ENCODE data around the gene CLCA4. TPM values are rescaled to one million over a fixed set of nuclear protein-coding genes. Genes with fewer than 3 reads are reported as not detected.

The CLCA4 gene
- total RNA-seq, 1 donor from 2014 or later, result not detected

GRCh38 chr1:86542631-86543030, 4.2 kb upstream of the CLCA4 start:
- H3K4me3 Mint-ChIP-seq (ENCODE audit: unreplicated experiment), result no peak overlapping the region
- TF ChIP-seq CTCF (IDR thresholded peaks at IDR 0.05), result no peak
- no peaks in the 10 kb centered on the region for H3K36me3 Mint-ChIP-seq (ENCODE audit: low read depth)
- H3K9me3 Mint-ChIP-seq (ENCODE audit: low read depth), result peaks cover 13% of the 10 kb centered on the region
- no peak for DNase-seq (ENCODE audit: low spot score)
- no peak overlapping the region for H3K27ac Mint-ChIP-seq (ENCODE audit: unreplicated experiment)
- no peaks in the 10 kb centered on the region for H3K27me3 Mint-ChIP-seq (ENCODE audit: low read depth)
- H3K4me1 Mint-ChIP-seq (ENCODE audit: low read depth), result no peaks in the 10 kb centered on the region

- Mint-ChIP-seq H3K9me3 (ENCODE audit: low read depth) (peaks cover 13% of the 10 kb centered on the region), H3K36me3 (ENCODE audit: low read depth) (no peaks in the 10 kb centered on the region), H3K4me3 (ENCODE audit: unreplicated experiment) (no peak overlapping the region), H3K27ac (ENCODE audit: unreplicated experiment) (no peak overlapping the region), H3K27me3 (ENCODE audit: low read depth) (no peaks in the 10 kb centered on the region), H3K4me1 (ENCODE audit: low read depth) (no peaks in the 10 kb centered on the region)
- DNase-seq (ENCODE audit: low spot score), result no peak
- TF ChIP-seq CTCF (IDR thresholded peaks at IDR 0.05), result no peak
Observed at GRCh38 chr1:86548839-86549238, 2.0 kb downstream of the CLCA4 start.

DNA sequence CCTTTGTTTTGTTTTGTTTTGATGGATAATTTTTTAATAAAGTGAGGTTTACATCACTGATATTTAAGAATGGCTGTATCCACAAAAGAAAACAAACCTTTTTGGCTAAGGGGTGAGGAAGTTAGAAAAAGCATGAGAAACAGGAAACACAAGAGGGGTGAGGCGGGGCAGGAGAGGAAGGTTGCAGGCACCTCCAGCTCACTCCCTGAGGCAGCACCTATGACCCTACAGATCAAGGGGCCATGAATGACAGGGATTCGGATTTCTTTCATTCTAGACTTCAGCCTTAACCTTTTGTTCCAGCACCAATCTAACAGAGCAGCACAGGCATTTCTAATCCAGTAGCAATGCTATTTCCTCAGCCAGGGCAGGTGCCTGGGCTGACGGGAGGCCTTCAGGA, 4.4 kb downstream of the CLCA4 start:
- H3K36me3 Mint-ChIP-seq (ENCODE audit: low read depth), result no peaks in the 10 kb centered on the region
- peaks cover 2% of the 10 kb centered on the region for H3K27me3 Mint-ChIP-seq (ENCODE audit: low read depth)
- H3K27ac Mint-ChIP-seq (ENCODE audit: unreplicated experiment), result no peak overlapping the region
- H3K9me3 Mint-ChIP-seq (ENCODE audit: low read depth), result no peaks in the 10 kb centered on the region
- H3K4me3 Mint-ChIP-seq (ENCODE audit: unreplicated experiment), result no peak overlapping the region
- no peaks in the 10 kb centered on the region for H3K4me1 Mint-ChIP-seq (ENCODE audit: low read depth)
- TF ChIP-seq CTCF (IDR thresholded peaks at IDR 0.05), result no peak
- DNase-seq (ENCODE audit: low spot score), result no peak

DNA sequence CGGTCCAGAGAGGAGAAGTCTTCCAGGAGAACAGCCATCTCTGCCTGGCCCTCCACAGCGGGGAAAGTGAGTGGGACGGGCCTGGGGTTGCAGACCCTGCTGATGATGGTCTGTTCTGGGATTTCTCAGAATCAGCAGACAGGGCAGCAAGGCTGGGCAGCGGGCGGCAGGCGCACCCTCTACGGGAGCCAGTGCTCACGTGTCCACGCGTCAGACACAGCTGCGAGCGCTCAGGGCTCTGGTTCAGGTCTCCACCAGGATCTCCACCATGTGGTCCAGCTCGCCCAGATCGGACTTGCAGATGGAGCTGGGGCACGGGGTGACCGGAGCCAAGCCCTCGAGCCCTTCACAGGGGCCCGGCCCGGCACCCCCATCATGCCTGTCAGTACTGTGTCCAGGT, 5.5 kb downstream of the CLCA4 start:
- TF ChIP-seq CTCF (IDR thresholded peaks at IDR 0.05), result no peak
- H3K27me3 Mint-ChIP-seq (ENCODE audit: low read depth), result peaks cover 6% of the 10 kb centered on the region
- peak; percentile 90 for DNase-seq (ENCODE audit: low spot score)
- H3K36me3 Mint-ChIP-seq (ENCODE audit: low read depth), result no peaks in the 10 kb centered on the region
- no peak overlapping the region for H3K4me3 Mint-ChIP-seq (ENCODE audit: unreplicated experiment)
- H3K9me3 Mint-ChIP-seq (ENCODE audit: low read depth), result peaks cover 4% of the 10 kb centered on the region
- no peak overlapping the region for H3K27ac Mint-ChIP-seq (ENCODE audit: unreplicated experiment)
- H3K4me1 Mint-ChIP-seq (ENCODE audit: low read depth), result no peaks in the 10 kb centered on the region

- no peak for TF ChIP-seq CTCF (IDR thresholded peaks at IDR 0.05)
- no peak for DNase-seq (ENCODE audit: low spot score)
- Mint-ChIP-seq H3K9me3 (ENCODE audit: low read depth) (peaks cover 18% of the 10 kb centered on the region), H3K27ac (ENCODE audit: unreplicated experiment) (no peak overlapping the region), H3K36me3 (ENCODE audit: low read depth) (no peaks in the 10 kb centered on the region), H3K4me3 (ENCODE audit: unreplicated experiment) (no peak overlapping the region), H3K4me1 (ENCODE audit: low read depth) (no peaks in the 10 kb centered on the region), H3K27me3 (ENCODE audit: low read depth) (peaks cover 19% of the 10 kb centered on the region)
Observed at GRCh38 chr1:86557739-86558138, 10.9 kb downstream of the CLCA4 start.

Measured in chondrocyte (in vitro differentiated cells).